Measurements from ENCODE around the gene DRGX.

Gene DRGX

DNA sequence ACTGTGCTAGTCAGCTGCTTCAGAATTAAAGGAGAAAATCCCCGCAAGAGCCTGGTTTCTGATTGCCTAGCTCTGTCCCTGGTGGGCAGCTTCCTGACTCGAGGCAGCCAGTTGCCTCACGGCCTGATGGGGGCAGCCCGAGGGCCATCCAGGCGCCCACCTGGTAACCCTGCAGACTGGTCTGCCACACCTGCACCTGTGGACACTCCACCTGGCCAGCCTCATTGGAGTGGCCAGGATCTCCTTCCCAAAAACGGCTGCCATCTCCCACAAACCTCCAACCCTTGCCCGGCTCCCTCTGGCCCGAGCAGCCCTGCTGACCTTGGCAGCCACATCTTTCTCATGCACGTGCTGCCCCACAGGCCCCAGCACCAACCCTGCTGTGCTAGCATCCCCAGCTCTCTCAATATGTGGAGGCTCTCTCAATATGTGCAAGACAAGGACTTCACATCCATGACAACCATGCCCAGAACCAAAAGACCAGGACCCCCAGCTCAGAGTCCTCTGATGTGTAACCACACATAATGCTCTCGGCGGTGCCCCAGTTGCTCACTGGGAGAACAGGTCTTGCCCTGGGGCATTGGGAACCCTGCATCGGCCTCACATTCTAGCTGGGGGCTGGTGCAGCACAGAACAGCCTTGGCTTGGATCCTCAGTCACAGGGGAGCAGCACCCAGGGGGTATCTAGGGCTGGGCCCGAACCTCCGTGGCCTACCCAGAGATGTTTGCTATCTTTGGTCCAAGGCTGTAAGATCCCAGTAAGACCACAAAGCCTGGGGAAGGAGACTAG lies 14.6 kb downstream of the DRGX start:
- no peak for DNase-seq

GRCh38 chr10:49379596-49380410 lies 16.1 kb downstream of the DRGX start:
- DNase-seq: no peak

- DNase-seq: no peak
These were observed 18.6 kb downstream of the DRGX start for GRCh38 chr10:49377256-49377655.

GRCh38 chr10:49375611-49376010 lies 20.3 kb downstream of the DRGX start:
- no peak for DNase-seq

DNA sequence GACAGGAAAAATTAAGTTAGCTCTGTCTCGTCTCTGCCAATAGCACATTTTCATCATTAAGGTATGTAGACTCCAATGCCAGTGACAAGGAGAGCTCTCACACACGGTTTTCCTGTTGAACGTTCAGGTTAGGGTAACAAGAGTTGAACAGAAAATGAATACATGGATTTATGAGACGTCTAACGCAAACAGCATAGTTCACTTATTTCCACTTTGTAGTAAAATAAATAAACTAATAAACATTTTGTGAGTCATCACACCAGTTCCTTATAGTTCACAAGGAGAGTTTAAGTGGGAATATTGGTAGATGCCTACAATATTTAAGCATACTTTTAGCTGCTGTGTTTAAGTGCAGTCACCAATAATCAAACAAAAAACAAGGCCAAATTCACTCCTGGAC lies 21.1 kb downstream of the DRGX start:
- no peak for DNase-seq

DNA sequence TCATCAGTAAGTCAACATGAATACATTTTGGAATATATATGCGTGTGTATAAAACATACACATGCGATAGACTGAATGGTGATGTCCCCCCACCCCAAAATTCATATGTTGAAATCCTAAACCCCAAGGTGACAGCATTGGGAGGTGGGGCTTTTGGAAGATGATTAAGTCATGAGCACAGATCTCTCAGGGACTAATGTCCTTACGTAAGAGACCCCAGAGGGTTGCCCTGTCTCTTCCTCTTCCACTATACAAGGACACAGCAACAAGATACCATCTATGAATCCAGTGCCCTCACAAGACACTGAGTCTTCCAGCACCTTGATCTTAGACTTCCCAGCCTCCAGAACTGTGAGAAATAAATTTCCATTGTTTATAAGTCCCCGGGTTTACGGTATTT lies 22.5 kb downstream of the DRGX start:
- DNase-seq: no peak

DNA sequence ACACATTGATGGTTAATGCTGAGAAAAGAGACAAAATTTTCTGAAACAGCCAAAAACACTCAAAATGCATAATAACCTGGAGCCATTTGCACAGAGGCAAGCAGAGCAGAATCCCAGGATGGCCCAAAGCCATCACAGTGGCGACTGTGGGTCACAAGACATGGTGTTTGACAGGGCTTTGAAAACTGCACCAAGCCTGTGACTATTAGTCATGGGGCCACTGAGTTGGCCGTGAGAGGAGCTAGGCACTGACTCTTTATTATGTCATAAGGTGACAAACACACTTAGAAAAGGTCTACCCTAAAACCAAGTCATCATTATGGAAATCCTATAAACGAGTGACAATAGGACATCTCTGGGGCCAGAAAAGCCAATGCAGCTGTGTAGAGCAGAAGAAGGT lies 23.9 kb downstream of the DRGX start:
- no peak for DNase-seq

DNA sequence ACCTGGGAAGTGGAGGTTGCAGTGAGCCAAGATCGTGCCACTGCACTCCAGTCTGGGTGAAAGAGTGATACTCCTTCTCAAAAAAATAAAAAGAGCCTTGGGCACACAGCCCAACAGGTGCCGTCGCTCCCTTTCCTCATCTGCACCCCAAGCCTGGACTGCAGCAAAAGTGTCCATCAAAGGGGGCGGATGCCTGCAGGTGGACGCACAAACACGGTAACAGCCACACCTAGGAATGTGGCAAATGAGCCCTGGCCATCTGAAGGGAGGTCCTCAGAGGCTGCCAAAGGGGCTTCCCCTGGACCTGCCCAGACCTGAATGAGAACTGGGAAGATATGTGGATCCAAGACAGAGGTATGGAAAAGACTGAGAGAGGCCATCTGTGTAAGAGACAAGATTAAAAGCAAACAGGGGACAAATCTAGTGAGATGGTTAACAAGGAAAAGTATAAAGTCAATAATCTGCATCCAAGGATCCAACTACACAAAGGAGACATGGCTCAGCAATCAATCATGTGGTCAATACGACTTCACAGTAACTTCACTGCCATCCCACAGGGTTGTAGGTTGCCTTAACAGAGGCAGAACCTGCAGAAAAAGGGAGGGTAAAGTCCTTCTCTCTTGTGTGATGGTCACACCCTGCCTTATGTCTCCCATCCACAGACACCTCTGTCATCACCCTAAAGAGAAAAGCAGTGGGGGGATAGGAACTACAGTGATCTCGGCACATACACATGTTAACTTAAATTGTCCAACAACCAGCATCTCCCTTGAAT lies 25.4 kb downstream of the DRGX start:
- DNase-seq: no peak

DNA sequence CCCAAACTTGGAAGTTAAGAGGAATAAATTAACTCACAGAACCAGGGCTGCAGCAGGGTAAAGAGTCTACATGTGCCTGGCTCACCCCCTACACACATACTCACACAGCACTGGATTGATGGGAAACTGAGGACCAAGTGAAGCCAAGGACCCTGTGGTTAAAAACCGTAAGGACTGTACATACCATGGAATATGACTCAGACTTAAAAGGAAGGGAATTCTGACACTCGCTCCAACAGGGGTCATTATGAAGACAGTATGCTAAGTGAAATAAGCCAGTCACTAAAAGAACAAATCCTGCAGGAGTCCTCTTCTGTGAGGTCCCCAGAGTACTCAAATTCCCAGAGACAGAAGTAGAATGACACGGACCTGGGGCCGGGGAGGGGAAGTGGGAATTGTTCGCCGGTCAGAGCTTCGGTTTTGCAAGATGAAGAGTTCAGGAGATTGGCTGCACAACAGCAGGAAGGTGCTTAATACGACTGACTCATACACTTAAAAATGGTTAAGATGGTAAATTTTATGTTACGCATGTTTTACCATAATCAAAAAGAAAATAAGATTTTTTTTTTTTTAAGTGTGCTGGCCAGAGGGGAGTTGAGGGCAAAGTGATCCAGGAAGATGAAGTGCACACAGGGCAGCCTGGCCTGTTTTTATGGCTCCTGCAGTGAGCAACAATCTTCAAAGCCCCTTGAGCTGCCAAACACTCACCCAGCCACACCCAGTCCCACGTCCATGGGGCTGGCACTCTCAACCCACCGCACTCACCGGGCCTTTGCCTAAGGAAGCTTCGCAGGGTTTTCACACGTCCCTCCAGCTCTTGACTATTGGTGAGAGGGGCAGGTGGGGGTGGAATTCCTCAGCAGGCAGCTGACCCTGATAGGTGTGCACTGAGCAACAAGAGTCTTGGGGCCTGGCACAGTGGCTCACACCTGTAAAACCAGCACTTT lies 26.4 kb downstream of the DRGX start:
- no peak for DNase-seq

GRCh38 chr10:49368256-49368655 lies 27.6 kb downstream of the DRGX start:
- no peak for DNase-seq

GRCh38 chr10:49367600-49367999 lies 28.3 kb downstream of the DRGX start:
- no peak for DNase-seq

DNA sequence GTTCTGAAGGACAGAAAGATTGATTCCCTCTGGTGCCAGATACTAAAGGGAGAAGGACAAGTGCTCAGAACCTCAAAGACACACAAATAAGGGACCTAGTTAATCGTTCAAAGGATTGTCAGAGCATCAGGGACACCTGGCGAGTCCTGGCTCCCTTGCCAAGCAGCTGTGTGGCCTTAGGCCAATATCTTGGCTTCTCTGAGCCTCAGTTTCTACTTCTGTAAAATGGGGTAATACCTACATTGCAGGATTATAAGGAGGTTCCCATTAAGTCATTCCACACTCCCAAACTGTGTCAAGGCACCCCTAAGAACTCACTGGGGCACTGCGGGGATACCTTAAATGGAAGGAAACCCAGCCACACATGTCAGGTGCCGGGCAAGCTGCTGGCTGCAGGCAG lies 29.4 kb downstream of the DRGX start:
- no peak for DNase-seq

- DNase-seq: no peak
These were observed 30.0 kb downstream of the DRGX start for GRCh38 chr10:49365675-49366415.

- no peak for DNase-seq
These were observed 30.6 kb downstream of the DRGX start for GRCh38 chr10:49365275-49365674.

DNA sequence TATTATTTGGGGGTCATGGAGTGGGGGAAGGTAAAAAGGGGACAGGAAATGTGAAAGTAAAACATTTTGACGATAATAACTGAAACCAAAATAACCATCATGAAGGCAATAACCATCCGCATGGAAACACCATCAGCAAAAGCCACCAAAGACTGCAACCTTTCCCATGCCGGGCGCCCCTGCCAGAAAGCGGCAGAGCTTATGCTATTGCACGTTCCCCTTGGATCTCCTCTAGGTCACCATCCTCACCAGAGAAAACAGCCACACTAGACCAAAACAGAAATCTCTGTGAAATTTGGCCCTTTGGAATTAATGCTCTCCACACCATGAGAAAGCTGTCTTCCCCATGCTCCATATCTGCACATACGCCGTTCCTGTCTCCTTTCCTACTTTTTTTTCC lies 31.1 kb downstream of the DRGX start:
- DNase-seq: no peak

DNA sequence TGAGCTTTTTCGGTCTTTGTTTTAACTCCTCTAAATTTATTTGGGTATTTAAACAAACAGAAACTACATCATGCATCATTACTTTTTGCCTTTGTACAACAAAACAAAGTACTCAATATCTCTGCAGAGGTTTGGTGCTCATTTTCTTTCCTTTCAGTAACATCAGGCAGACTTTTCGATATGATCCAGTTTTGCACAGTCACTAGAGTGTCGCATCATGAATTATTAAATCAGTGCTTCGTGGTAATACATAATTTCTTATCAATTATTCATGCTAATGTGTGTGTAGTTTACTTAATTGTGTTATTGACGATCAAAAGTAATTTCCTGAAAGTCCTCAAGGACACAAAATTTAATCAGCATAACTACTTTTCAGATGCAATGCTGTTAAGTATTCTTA lies 31.8 kb downstream of the DRGX start:
- no peak for DNase-seq

DNA sequence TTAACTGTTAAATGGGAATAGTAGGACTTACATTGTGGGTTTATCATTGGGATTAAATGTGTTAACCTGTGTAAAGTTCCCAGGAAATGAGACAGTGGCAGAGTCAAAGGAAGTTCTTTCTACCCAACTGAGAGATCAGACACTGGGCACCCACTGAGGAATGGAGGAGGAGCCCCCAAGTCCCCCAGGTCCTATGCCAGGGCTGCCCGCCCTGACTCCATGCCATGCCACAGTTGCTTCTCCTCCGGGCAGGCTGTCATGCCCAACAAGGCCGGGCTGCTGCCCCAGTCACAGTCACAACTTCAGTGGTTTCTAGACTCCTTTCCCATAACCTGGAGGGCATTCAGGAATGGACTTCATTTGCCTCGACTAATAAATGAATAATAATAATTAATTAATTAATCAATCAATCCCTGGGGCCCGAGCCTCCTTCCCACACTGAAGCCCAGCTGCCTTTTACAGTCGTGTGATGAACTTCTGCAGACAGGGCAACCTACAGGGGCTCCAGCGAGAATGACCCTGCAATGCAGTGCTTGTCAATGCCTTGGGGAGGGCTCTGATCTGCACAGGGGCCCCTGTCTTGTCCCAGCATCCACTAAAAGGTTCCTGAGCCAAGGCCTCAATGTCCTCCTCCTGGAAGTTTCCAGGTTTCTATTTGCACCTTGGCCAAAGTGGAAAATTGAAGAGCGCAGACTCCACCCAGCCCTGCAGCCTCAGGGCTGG lies 32.4 kb downstream of the DRGX start:
- DNase-seq: no peak

DNA sequence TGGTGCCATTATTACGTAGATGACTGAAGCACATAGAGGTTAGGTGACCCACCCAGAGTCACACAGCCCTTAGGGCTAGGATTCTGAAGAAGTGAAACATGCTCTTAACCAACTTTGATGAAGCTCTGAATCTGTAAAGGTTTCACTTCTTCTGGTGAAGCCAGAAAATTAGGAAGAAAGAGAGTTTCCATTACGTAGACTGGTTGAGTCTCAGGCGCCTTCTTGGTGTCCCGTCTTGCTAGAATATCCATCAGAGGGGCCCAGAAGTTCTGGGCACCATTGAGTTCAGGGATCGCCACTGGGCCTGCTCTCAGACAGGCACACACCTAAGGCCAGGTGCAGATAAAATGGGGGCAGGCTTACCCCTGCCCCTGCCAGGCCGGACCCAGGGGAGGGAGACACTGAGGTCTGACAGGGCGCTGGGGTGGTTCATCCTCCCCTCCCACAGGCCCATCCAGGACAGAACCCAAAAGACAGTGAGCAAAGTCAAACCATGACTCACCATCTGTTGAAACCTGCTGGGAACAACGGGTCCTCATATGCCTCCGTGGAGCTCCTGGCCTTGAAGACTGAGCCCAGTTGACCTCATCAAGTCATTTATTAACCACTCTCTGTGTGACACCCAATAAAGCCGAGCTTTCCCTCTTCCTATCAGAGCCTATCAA lies 33.2 kb downstream of the DRGX start:
- DNase-seq: no peak

DNA sequence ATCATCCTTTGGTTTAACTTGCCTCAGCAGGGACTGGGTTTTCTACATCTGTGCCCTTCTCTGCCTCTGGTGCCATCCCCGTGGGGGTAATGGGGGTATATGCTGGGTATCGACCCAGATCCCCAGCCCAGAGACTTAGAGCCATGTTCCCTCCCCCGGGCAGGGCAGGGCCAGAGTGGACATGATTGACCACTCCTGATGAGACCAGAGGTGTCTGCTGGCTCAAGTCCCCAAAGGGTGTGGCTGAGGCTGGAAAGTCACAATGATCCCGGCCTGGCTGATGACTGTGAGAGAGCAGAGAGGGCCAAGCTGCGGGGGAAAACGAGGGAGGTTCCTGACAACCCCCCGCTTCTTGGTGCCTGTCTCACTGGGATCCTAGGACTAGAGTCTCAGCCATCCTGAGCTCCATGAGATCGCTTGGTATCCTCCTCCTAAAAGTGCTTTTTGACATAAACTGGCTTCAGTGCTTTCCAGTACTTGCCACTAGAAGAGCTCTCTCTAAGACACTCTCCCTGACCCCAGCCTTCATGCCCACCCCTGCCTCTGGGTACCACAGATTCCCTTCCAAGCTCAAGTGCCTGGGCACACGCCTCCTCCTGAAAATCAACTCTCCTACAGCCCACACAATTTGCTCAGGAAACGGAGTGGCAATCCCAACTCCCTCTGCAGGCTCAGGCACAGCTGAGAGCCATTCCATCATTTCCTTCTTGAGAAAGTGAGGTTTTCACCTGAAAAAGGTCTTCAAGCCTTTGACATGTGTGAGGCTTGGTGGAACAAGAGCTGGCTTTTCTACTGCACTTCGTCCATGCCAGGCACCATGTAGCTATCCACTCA lies 33.9 kb downstream of the DRGX start:
- no peak for DNase-seq

- no peak for DNase-seq
These were observed 34.7 kb downstream of the DRGX start for GRCh38 chr10:49361178-49361554.
